BE2C (cell line): Measurements from ENCODE around the gene C12orf75.

Experiments
- DNase-seq: peaks from one replicate; pipeline ENCODE4 v3.0.0-alpha.2; 2020
- H3K27me3 ChIP-seq: fragments of 250-450 bp; sonication (Bioruptor Pico); 2 replicates; pipeline ENCODE4 v1.5.1; 2020; ENCODE audit warnings: mild to moderate bottlenecking
- H3K36me3 ChIP-seq: fragments of 250-450 bp; sonication (Bioruptor Pico); 2 replicates; pipeline ENCODE4 v1.5.1; 2020; ENCODE audit warnings: mild to moderate bottlenecking
- H3K4me1 ChIP-seq: fragments of 250-450 bp; sonication (Bioruptor Pico); 2 replicates; pipeline ENCODE4 v1.5.1; 2020
- H3K4me3 ChIP-seq: 2 replicates; pipeline ENCODE4 v1.5.1; 2011; ENCODE audit warnings: low read depth, low read length
- H3K9me3 ChIP-seq: fragments of 250-450 bp; sonication (Bioruptor Pico); 2 replicates; pipeline ENCODE4 v1.5.1; 2020
- TF ChIP-seq, protein P1 (sequence below): IDR thresholded peaks from 2 replicates; pipeline ENCODE4 v1.5.1; 2012; ENCODE audit warnings: mild to moderate bottlenecking, low read depth, low read length

The C12orf75 gene

GRCh38 chr12:105352052-105352451 is 21.6 kb downstream of the C12orf75 start:
- no peaks in the 10 kb centered on the region for H3K27me3 ChIP-seq
- TF ChIP-seq, protein P1, sequence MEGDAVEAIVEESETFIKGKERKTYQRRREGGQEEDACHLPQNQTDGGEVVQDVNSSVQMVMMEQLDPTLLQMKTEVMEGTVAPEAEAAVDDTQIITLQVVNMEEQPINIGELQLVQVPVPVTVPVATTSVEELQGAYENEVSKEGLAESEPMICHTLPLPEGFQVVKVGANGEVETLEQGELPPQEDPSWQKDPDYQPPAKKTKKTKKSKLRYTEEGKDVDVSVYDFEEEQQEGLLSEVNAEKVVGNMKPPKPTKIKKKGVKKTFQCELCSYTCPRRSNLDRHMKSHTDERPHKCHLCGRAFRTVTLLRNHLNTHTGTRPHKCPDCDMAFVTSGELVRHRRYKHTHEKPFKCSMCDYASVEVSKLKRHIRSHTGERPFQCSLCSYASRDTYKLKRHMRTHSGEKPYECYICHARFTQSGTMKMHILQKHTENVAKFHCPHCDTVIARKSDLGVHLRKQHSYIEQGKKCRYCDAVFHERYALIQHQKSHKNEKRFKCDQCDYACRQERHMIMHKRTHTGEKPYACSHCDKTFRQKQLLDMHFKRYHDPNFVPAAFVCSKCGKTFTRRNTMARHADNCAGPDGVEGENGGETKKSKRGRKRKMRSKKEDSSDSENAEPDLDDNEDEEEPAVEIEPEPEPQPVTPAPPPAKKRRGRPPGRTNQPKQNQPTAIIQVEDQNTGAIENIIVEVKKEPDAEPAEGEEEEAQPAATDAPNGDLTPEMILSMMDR = no peak
- no peaks in the 10 kb centered on the region for H3K36me3 ChIP-seq
- DNase-seq = no peak
- no peaks in the 10 kb centered on the region for H3K4me1 ChIP-seq
- no peaks in the 10 kb centered on the region for H3K9me3 ChIP-seq
- no peak overlapping the region for H3K4me3 ChIP-seq

DNA sequence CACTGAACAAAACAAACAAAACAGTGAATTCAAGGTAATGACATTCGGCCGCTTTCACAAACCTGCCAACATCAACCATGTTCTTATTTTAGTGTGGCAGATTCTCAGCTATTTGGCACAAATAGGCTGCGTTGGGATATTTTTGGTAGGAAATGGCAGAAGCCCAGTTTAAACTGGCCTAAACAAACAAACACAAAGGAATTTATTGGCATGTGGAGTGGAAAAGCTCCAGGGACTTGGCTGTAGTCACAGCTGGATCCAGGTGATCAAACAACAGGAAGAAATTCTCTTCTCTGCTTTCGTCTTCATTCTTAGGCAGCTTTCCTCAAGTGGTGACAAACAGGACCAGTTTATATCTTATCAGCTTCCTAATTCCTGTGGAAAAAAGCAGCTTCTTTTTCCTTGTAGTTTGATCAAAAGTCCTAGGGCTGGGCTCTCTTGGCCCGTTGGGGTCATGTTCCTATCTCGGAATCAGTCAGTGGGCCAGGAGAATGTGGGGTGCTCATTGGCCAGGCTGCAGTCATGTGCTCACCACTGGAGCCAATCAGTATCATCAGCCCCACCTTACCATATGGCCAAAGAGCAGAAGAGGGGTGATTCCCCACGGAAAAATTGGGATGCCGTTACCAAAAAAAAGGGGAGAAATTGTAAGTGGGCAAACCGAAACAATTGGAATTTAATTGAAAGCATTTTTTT is 22.6 kb downstream of the C12orf75 start:
- no peak for DNase-seq
- Histone ChIP-seq H3K36me3 (no peaks in the 10 kb centered on the region), H3K9me3 (no peaks in the 10 kb centered on the region), H3K27me3 (no peaks in the 10 kb centered on the region; the same call in 1 of the 2 replicates), H3K4me1 (no peaks in the 10 kb centered on the region), H3K4me3 (no peak overlapping the region)
- TF ChIP-seq, protein P1 = no peak

- DNase-seq = no peak
- no peaks in the 10 kb centered on the region for H3K9me3 ChIP-seq
- H3K4me1 ChIP-seq = no peaks in the 10 kb centered on the region
- TF ChIP-seq, protein P1 = no peak
- no peaks in the 10 kb centered on the region; the same call in none of the 2 replicates for H3K27me3 ChIP-seq
- H3K4me3 ChIP-seq = no peak overlapping the region
- no peaks in the 10 kb centered on the region for H3K36me3 ChIP-seq
These were observed 25.3 kb downstream of the C12orf75 start for GRCh38 chr12:105355752-105356151.

GRCh38 chr12:105357162-105357691 is 26.7 kb downstream of the C12orf75 start:
- TF ChIP-seq, protein P1 = no peak
- no peaks in the 10 kb centered on the region for H3K4me1 ChIP-seq
- H3K36me3 ChIP-seq = no peaks in the 10 kb centered on the region
- H3K27me3 ChIP-seq = no peaks in the 10 kb centered on the region; the same call in none of the 2 replicates
- no peak for DNase-seq
- no peaks in the 10 kb centered on the region for H3K9me3 ChIP-seq
- H3K4me3 ChIP-seq = no peak overlapping the region

- no peak overlapping the region for H3K4me3 ChIP-seq
- H3K4me1 ChIP-seq = no peaks in the 10 kb centered on the region
- TF ChIP-seq, protein P1 = no peak
- no peaks in the 10 kb centered on the region for H3K9me3 ChIP-seq
- DNase-seq = no peak
- H3K36me3 ChIP-seq = no peaks in the 10 kb centered on the region
- H3K27me3 ChIP-seq = no peaks in the 10 kb centered on the region; the same call in none of the 2 replicates
These were observed 28.3 kb downstream of the C12orf75 start for GRCh38 chr12:105358789-105359188.

GRCh38 chr12:105359856-105360255 is 29.4 kb downstream of the C12orf75 start:
- TF ChIP-seq, protein P1 = no peak
- Histone ChIP-seq H3K4me1 (no peaks in the 10 kb centered on the region), H3K27me3 (no peaks in the 10 kb centered on the region; the same call in none of the 2 replicates), H3K9me3 (no peaks in the 10 kb centered on the region), H3K36me3 (no peaks in the 10 kb centered on the region), H3K4me3 (no peak overlapping the region)
- DNase-seq = no peak
